Activated naive CD4-positive, alpha-beta T cell treated with anti-CD3 and anti-CD28 coated beads, Interleukin-2, amount 50 U/mL, for 16 hours (primary cell): ENCODE results near the gene CCDC201.
A peak's percentile ranks its signal among the peaks of the same experiment; 100 is the strongest.

ENCODE experiments used
- DNase-seq: peaks from one replicate; pipeline ENCODE4 v3.0.0-alpha.2; 2020

CCDC201 gene, protein sequence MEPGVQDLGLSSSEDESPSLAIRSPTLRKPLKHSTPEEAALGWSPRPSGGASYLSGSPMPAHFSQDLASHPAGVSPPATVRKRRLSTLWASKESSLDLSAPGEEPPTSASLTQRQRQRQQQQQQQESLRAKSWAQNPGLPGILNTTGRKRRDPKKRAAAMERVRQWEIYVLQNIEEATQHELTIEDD

GRCh38 chr7:45873035-45873354 lies at the start of gene CCDC201:
CCDC201 (minus strand) TSS chr7:45873082; CDS start chr7:45873007, 75 bp downstream.
- no peak for DNase-seq

DNA sequence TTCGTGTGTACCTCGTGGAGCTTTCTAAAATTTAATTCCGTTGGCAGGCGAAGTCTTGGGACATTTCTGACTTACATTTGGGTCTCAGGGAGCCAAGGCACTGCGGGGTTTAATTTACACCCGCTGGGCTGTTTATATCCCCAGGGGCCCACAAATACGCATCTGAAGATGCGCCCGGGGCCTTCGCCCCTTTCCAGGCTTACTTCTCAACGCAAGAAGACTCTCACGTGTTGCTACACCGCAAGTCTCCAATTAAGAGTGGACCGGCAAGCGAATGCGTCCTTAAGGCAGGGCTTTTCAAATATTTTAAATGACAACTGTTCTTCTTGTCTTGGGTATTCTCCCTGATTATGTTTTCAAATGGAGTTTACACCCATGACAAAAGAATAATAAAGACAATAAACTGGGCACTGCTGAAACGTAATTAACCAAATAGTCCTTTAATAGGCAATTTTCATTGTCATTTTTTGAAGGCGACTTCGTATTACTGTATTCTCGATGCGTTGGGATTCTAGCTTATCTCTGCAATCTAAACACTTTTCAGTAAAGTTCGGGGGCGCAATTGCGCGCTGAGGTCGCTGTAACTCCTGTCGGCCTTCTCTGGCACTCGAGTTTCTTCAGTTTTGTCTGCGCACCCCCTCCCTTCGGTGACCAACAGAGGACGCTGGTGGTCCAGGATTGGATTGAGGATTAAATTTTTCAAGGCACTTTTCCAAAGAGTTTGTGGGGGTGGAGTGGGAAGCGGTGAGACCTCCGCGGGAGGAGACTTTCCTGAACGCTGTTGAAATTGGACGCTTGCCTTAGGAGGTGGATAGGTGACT lies 49.0 kb upstream of the CCDC201 start:
- no peak for DNase-seq

- no peak for DNase-seq
These were observed 48.5 kb upstream of the CCDC201 start for GRCh38 chr7:45921381-45921698.

DNA sequence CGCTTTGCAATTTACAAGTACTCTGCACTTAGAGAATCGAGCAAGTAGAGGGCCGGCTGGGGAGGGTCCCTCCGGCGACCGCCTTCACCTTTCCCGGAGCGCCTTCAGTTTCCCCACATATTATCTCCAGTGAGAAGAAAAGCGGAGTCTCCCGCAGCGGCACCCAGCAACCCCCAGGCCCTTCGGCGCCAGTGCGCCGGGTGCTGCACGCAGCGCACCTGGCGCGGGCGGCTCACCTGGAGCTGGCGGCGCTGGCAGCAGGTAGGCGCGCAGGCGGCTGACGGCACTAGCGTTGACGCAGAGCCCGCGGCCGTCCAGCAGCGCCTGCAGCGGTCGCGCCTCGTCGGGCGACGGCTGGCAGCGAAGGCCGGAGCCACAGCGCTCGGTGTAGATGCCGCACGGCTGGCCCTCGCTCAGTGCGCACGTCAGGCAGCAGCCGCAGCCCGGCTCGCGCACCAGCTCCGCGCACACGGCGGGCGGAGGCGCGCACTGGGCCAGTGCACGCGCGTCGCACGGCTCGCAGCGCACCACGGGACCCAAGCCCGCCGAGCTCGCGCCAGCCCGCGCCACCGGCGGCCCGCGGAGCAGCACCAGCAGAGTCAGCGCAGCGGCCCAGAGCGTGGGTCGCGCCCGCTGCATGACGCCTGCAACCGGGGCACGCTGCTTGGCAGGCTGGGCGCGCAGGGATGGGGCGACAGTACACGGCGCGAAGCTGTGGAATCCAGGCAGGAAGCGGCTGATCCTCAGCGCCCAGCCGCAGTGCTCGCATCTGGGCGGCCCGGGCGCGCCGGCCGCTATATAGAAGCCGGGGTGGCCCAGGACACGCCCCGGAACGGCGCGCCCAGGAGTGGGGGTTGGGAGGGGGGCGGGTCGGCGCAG lies 47.9 kb upstream of the CCDC201 start, which contains the start of gene IGFBP3:
TSS of gene IGFBP3 (minus strand) at position 771 of the 879 bp plus-strand sequence. CDS start at position 639, 132 bp downstream.
- no peak for DNase-seq

GRCh38 chr7:45919993-45920459 lies 47.1 kb upstream of the CCDC201 start:
- DNase-seq = no peak

GRCh38 chr7:45919231-45919784 lies 46.4 kb upstream of the CCDC201 start:
- DNase-seq = no peak

- DNase-seq = no peak
These were observed 45.7 kb upstream of the CCDC201 start for GRCh38 chr7:45918556-45918955.

GRCh38 chr7:45917658-45918057 lies 44.8 kb upstream of the CCDC201 start:
- peak; percentile 74 for DNase-seq

DNA sequence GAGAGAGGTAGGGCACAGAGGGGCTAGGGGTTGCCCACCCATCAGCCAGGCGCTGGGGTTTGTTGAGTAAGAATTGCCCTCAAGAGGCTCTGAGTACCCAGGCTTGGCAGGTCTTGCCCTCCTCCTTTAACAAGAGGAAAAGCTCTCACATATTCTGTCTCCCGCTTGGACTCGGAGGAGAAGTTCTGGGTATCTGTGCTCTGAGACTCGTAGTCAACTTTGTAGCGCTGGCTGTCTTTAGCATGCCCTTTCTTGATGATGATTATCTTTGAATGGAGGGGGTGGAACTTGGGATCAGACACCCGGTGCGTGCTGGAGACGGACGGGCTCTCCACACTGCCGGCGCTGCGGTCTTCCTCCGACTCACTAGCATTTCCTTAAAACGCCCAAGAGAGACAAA lies 44.2 kb upstream of the CCDC201 start:
- DNase-seq = no peak

- no peak for DNase-seq
These were observed 42.7 kb upstream of the CCDC201 start for GRCh38 chr7:45915606-45916005.

DNA sequence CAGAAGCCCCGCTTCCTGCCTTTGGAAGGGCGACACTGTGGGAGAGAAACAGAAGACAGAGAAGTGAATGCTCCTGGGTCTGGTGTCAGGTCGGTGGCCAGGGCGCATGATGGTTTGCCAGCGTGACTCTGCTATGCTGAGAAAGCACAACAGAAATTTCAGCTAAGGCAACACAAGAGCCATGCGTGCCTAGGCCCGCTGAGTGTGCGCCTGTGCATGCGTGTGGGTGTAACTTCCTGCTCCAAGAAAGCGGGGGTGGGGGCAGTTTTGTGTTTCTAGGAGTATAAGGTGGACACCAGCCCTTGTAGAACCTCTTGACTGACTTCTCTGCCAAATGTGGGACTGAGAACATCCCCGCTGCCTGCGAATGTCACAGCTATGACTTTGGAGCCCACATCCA lies 42.0 kb upstream of the CCDC201 start:
- DNase-seq = no peak

GRCh38 chr7:45912972-45913371 lies 40.1 kb upstream of the CCDC201 start:
- DNase-seq = no peak

DNA sequence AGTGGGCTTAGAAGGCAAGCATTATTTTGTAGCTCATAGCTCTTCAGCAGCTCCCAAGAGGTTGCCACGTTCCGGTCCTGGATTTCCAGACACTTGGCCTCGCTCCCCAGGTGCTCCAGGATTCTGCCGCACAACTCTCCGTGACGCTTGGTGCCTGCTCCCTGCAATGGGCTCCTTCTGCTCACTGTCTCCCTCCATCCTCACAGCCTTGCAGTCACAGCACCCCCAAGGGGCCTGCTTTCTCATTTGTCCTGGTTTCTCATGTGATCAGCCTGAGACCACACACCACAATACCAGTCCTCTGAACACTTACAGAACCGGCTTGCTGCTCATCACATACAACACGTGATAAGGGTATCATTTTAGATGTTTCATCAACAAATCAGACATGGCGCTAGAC lies 38.4 kb upstream of the CCDC201 start:
- DNase-seq = no peak

DNA sequence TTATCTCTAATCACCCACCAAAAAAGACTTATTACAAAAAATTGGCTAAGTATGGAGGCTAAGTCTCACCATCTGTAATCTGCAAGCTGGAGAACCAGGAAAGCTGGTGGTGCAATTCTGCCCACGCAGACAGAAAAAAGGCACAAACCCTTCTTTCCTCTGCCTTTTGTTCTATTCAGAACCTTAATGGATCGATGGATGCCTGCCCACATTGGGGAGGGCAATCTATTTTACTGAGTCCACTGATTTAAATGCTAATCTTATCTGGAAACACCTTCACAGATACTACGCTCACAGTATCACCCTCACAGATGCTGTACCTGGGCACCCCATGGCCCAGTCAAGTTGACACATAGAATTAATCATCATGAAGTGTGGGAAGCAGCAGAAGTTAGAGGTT lies 38.0 kb upstream of the CCDC201 start:
- DNase-seq = no peak

GRCh38 chr7:45909561-45909960 lies 36.7 kb upstream of the CCDC201 start:
- DNase-seq = no peak

DNA sequence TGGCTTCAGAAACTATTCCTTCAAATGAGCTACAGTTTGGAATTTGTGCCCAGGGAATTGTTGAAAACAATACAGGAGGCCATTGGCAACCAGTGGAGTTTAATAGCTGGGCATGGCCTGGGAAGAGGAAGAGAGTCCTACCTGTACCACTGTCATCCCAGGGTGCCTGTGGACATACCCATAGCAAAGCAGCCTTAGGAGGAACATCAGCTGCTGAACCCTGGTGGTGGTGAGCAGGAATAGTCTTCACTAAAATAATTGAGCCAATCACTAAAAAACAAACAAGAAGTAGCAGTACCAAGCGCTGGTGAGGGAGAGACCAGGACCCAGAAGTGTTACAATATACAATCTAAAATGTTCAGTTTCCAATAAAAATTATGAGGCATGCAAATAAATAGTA lies 29.9 kb upstream of the CCDC201 start:
- DNase-seq = no peak

DNA sequence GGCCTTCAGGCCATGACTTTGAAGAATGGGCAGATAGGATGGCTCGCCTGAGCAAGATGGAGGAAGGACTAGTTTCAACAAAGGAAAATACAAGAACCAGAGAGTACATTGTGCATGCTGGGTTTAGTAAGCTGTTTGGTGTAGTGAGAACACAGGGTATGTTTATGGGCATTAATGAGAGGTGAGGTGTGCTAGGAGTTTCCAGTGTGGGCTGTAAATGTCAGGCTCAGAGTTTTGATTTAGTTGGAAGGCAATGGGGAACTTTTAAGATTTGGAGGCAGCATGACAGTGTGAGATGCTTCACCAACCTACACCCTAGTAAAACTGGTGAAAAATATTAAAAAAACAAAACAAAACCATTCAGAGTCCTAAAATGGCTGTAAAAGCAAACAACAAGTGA lies 28.7 kb upstream of the CCDC201 start:
- DNase-seq = no peak

GRCh38 chr7:45898222-45898621 lies 25.3 kb upstream of the CCDC201 start:
- no peak for DNase-seq

DNA sequence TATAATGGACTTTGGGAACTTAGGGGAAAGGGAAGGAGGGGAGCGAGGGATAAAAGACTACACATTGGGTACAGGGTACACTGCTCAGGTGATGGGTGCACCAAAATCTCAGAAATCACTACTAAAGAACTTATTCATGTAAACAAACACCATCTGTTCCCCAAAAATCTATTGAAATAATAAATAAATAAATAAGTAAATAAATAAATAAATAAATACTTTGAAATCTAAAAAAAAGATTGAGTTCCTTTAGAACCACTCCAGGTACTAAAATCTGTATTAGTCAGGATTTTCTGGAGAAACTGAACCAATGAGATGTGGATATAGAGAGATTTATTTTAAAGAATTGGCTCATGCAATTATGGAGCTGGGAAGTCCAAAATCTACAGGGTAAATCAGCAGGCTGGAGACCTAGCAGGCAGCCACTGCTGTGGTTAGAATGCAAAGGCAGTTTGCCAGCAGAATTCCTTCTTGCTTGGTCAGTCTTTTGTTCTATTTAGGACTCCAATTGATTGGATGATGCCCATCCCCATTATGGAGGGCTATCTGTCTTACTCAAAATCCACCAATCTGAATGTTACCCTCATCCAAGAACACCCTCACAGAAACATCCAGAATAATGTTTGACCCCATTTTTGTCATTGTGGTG lies 24.3 kb upstream of the CCDC201 start:
- no peak for DNase-seq

- DNase-seq = no peak
These were observed 21.8 kb upstream of the CCDC201 start for GRCh38 chr7:45894665-45895062.

DNA sequence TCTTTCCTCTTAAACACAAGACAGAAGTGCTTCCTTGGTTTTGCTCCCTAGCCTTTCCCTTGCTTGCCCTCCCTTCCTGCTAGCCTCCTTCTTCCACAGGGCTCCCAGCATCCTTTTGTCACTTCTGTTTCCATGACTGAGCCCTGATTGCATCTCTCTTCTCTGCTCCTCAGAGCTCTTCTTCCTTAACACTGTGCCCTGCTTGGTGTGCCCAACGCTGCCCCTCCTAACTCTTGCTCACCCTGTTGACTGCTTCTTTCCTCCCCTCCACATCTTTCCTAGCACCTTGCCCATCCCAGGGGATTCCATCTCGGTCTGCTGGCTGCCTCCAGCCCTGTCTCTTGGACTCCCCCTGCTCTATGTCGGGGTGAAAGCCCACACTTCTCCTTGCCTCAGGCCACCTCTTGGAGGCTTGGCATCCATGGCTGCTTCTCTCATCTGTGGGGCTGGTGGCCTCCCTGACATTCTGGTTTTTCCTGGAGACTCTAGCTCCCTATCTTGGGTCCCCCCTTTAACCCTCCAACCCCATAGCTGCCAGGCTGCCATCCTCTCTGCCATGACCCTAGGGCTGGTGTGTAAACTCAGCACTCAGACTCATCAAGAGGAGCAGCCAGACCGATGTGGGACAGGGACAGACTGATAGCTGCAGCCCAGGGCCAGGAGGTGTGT lies 21.2 kb upstream of the CCDC201 start:
- DNase-seq = no peak

GRCh38 chr7:45893374-45893995 lies 20.6 kb upstream of the CCDC201 start:
- no peak for DNase-seq
